Raji (cell line): ENCODE results near the gene RUNX1.

ENCODE experiments used
- POLR2A ChIP-seq: IDR thresholded peaks from 2 replicates; pipeline ENCODE4 v1.6.1; 2011; ENCODE audit warnings: low read depth, low read length, control low read depth; ENCODE audit not compliant: insufficient read depth

Gene RUNX1

GRCh38 chr21:34822942-34823341 is 226.2 kb downstream of the RUNX1 start:
- TF ChIP-seq POLR2A: no peak

GRCh38 chr21:34822168-34822567 is 226.9 kb downstream of the RUNX1 start:
- no peak for TF ChIP-seq POLR2A

GRCh38 chr21:34821717-34822116 is 227.4 kb downstream of the RUNX1 start:
- no peak for TF ChIP-seq POLR2A

- TF ChIP-seq POLR2A: no peak
Measured at GRCh38 chr21:34820051-34820450, 229.1 kb downstream of the RUNX1 start.

- no peak for TF ChIP-seq POLR2A
Measured at GRCh38 chr21:34819357-34819999, 229.6 kb downstream of the RUNX1 start.

GRCh38 chr21:34818662-34819158 is 230.4 kb downstream of the RUNX1 start:
- TF ChIP-seq POLR2A: no peak

- no peak for TF ChIP-seq POLR2A
Measured at GRCh38 chr21:34817821-34818661, 231.1 kb downstream of the RUNX1 start.

- no peak for TF ChIP-seq POLR2A
Measured at GRCh38 chr21:34815831-34816705, 233.0 kb downstream of the RUNX1 start.

GRCh38 chr21:34814529-34814951 is 234.6 kb downstream of the RUNX1 start:
- TF ChIP-seq POLR2A: no peak

- TF ChIP-seq POLR2A: no peak
Measured at GRCh38 chr21:34813266-34813894, 235.7 kb downstream of the RUNX1 start.

- TF ChIP-seq POLR2A: no peak
Measured at GRCh38 chr21:34812504-34813265, 236.4 kb downstream of the RUNX1 start.

- TF ChIP-seq POLR2A: no peak
Measured at GRCh38 chr21:34811368-34811767, 237.7 kb downstream of the RUNX1 start.

GRCh38 chr21:34810786-34811185 is 238.3 kb downstream of the RUNX1 start:
- TF ChIP-seq POLR2A: no peak

GRCh38 chr21:34809822-34810221 is 239.3 kb downstream of the RUNX1 start:
- TF ChIP-seq POLR2A: no peak
